KOPT-K1 (cell line): Measurements from ENCODE around the gene ZC3H7B.
"Not testable (repeated sequence)": the region's sequence is repeated elsewhere in the genome, so short reads cannot be mapped to it uniquely, and the experiment has no call there.

ENCODE experiments used
- H3K27ac ChIP-seq: fragments of 200-600 bp; sonication (generic); 2 replicates; pipeline ENCODE4 v1.5.1; 2016; ENCODE audit warnings: antibody characterized with exemption, mild to moderate bottlenecking, low read depth, low read length; ENCODE audit not compliant: poor library complexity, severe bottlenecking
- H3K36me3 ChIP-seq: fragments of 200-600 bp; sonication (generic); 2 replicates; pipeline ENCODE4 v1.5.1; 2017; ENCODE audit warnings: antibody characterized with exemption, mild to moderate bottlenecking, low read length, moderate library complexity; ENCODE audit not compliant: insufficient read depth
- H3K9me3 ChIP-seq: fragments of 200-600 bp; sonication (generic); 2 replicates; pipeline ENCODE4 v1.5.1; 2017; ENCODE audit warnings: antibody characterized with exemption, low read length, mild to moderate bottlenecking; ENCODE audit not compliant: insufficient read depth, poor library complexity, severe bottlenecking

The ZC3H7B gene, protein sequence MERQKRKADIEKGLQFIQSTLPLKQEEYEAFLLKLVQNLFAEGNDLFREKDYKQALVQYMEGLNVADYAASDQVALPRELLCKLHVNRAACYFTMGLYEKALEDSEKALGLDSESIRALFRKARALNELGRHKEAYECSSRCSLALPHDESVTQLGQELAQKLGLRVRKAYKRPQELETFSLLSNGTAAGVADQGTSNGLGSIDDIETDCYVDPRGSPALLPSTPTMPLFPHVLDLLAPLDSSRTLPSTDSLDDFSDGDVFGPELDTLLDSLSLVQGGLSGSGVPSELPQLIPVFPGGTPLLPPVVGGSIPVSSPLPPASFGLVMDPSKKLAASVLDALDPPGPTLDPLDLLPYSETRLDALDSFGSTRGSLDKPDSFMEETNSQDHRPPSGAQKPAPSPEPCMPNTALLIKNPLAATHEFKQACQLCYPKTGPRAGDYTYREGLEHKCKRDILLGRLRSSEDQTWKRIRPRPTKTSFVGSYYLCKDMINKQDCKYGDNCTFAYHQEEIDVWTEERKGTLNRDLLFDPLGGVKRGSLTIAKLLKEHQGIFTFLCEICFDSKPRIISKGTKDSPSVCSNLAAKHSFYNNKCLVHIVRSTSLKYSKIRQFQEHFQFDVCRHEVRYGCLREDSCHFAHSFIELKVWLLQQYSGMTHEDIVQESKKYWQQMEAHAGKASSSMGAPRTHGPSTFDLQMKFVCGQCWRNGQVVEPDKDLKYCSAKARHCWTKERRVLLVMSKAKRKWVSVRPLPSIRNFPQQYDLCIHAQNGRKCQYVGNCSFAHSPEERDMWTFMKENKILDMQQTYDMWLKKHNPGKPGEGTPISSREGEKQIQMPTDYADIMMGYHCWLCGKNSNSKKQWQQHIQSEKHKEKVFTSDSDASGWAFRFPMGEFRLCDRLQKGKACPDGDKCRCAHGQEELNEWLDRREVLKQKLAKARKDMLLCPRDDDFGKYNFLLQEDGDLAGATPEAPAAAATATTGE

GRCh38 chr22:41301085-41302020, at the start of gene ZC3H7B:
Gene ZC3H7B, plus strand, starts transcription at chr22:41301525. Its CDS starts 19,136 bp downstream, at chr22:41320661.
- peak within 1 kb of the TSS; percentile 93 for H3K27ac ChIP-seq
- H3K36me3 ChIP-seq = peaks cover 18% of the 10 kb centered on the region; the same call in 1 of the 2 replicates
- no peaks in the 10 kb centered on the region for H3K9me3 ChIP-seq

DNA sequence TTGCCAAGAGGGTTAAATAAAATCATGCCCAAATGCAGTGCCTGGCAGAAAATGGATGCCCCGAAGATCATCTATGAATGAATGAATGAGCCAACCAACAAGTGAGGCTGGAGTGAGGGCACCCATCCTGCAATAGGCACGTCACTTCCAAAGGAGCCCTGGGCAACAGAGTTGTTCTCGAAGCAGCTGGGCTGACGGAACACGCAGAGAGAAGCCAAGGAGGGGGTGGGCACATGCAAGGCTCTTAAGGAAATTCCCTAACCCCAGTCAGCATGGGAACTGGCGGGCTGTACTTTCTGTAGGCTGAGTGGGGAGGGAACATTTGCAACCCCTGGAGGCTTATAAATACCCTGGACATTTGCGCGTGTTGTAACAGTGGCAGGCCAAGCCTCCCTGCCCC, 49.0 kb upstream of the ZC3H7B start:
- no peaks in the 10 kb centered on the region for H3K9me3 ChIP-seq
- H3K27ac ChIP-seq = no peak overlapping the region
- peaks cover 99% of the 10 kb centered on the region for H3K36me3 ChIP-seq

DNA sequence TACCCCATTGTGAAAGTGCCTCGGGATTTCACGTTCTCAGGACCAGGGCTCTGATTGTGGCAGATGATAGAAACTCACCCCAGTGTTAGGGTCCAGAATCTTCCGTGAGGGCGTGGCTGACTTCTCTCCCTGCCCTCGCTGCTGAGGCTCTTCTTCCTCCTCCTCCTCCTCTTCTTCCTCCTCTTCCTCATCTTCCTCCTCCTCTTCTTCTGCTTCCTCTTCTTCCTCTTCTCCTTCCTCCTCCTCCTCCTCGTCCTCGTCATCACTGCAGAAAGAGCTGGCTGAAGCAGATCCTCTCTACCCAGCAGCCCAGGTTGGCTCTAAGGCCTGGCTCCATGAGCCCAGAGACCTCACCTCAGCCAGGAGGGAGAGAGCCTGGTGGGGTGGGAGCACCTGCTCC, 47.1 kb upstream of the ZC3H7B start:
- Histone ChIP-seq H3K27ac (no peak overlapping the region), H3K9me3 (no peaks in the 10 kb centered on the region), H3K36me3 (peaks cover 99% of the 10 kb centered on the region)

DNA sequence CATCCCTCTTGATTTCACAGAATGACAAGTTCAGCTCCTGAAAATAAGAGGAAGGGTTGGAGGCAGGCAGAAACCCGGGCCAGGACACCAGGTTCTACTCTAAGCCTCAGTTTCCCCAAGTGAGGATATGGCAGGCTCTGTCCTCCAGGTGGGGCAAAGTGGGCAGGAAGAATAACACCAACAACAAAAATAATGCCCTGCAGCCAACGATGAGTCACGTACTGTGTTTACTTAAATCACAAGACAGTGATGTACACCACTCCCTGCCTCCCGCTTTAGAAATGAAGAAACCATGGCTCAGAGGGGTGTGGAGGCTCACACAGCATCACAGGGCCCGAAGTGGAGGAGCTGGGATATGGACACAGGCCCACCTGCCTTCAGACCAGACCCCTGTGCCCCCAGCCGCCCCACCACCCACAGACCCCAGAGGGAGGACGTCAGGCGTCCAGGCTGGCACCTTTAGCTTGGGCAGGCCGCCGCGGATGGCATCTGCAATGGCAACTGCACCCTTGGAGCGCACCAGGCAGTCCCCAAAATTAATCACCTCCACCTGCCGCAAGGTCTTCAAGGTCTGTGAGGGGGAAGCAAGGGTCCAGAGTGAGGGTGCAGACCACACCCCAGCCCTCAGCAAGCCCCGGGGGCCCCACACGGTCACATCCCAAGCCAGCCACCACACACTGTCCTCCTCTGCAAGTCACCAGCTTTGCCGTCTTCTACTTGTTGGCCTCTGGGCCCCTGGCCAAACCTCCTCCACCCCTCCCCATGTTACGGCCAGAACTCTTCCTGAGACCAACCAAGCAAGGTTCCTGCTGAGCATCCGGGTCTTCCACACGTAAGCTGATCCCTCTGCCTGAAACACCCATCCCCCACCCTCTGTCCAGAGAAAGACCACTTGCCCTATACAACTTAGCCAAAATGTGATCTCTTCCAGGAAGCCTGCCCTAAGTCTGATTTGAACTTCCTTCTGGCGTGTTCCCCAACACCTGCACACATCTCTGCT, 44.8 kb upstream of the ZC3H7B start:
- no peak overlapping the region for H3K27ac ChIP-seq
- H3K36me3 ChIP-seq = peaks cover 99% of the 10 kb centered on the region
- no peaks in the 10 kb centered on the region for H3K9me3 ChIP-seq

- no peaks in the 10 kb centered on the region for H3K9me3 ChIP-seq
- peaks cover 100% of the 10 kb centered on the region for H3K36me3 ChIP-seq
- no peak overlapping the region for H3K27ac ChIP-seq
Observed at GRCh38 chr22:41257696-41258095, 43.6 kb upstream of the ZC3H7B start.

DNA sequence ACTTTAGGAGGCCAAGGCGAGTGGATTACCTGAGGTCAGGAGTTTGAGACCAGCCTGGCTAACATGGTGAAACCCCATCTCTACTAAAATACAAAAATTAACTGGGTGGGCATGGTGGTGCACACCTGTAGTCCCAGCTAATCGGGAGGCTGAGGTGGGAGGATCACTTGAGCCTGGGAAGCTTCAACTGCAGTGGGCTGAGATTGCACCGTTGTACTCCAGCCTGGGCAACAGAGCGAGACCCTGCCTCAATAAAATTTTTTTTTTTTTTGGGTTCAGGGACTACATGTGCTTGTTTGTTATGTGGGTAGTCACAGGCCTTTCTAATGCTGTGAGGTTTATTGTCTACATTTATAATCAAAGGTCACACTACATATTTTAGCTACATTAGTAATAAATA, 41.6 kb upstream of the ZC3H7B start:
- not testable (repeated sequence) for H3K27ac ChIP-seq, H3K9me3 ChIP-seq
- H3K36me3 ChIP-seq = peaks cover 100% of the 10 kb centered on the region

DNA sequence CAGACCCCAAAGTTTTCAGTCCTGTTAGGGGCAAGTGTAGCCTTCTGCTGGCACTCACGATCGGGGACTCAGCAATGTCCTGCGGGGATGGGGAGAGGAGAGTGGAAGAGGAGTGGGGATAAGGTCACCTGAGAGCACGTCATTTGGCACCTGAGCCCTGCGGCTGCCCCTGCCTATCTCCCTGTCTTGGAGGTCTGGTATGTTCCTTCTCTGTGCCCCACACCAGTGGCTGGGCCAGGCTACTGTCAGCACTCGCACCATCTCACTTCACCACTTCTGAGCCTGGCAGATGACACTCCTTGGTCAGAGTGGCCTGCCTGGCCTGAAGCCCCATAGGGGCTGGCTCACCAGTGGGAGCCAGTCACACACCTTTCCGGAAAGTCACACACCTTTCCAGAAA, 40.5 kb upstream of the ZC3H7B start:
- H3K27ac ChIP-seq = no peak overlapping the region
- H3K36me3 ChIP-seq = peaks cover 100% of the 10 kb centered on the region
- no peaks in the 10 kb centered on the region for H3K9me3 ChIP-seq

DNA sequence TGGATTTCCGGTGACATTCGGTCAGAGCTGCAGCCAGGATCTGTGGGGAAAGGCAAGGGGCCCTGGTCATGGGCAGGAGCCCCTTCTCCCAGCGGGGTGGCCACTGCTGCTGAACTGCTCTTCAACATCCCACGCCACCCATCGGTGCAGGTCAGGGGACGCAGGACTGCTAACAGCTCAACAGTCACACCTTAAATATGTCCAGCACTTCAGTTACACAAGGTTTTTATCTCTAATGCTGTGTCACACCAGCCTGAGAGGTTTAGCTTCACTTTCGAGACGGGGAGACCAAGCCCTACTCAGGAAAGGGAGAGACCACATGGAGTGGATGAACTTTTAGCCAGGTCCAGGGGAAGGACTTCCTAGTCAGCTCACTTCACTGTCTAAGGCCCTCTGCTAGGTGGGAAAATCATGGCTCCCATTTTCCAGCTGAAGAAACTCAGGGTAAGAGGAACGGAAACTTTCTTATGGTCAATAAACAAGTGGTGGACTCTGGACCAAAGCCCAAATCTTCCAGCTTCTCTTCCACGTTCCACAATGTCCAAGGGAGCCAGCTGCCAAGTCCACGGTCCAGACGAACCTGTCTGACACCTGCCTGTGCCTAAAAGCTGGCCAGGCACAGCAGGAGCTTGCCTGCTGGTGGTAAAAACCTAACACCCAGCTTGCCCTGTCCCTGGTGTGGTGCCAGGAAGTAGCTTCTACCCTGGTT, 39.6 kb upstream of the ZC3H7B start:
- H3K36me3 ChIP-seq = peaks cover 100% of the 10 kb centered on the region
- no peaks in the 10 kb centered on the region for H3K9me3 ChIP-seq
- H3K27ac ChIP-seq = no peak overlapping the region

- Histone ChIP-seq H3K9me3 (no peaks in the 10 kb centered on the region), H3K36me3 (peaks cover 100% of the 10 kb centered on the region), H3K27ac (no peak overlapping the region)
Observed at GRCh38 chr22:41262250-41262765, 39.0 kb upstream of the ZC3H7B start.

- H3K27ac ChIP-seq = no peak overlapping the region
- H3K9me3 ChIP-seq = no peaks in the 10 kb centered on the region
- peaks cover 100% of the 10 kb centered on the region for H3K36me3 ChIP-seq
Observed at GRCh38 chr22:41263704-41264103, 37.6 kb upstream of the ZC3H7B start.

GRCh38 chr22:41264408-41264941, 36.9 kb upstream of the ZC3H7B start:
- Histone ChIP-seq H3K36me3 (peaks cover 100% of the 10 kb centered on the region), H3K27ac (no peak overlapping the region), H3K9me3 (no peaks in the 10 kb centered on the region)

DNA sequence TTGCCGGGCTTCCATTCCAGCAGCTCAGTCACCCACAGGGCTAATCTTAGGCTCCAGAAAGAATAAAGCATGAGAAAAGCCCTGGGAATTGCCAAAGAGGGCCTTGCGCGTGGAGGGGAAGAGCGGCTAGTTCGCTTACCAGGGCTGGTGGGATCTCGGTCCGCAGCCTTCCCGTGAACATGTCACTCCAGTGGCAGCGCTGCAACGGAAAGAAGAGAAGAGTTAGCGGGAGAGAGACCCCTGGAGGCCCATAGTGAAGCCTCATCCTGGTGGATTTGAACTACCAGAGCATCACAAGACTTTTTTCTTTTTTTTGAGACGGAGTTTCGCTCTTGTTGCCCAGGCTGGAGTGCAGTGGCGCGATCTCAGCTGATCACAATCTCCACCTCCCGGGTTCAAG, 33.4 kb upstream of the ZC3H7B start:
- no peaks in the 10 kb centered on the region for H3K9me3 ChIP-seq
- H3K36me3 ChIP-seq = peaks cover 99% of the 10 kb centered on the region
- no peak overlapping the region for H3K27ac ChIP-seq

DNA sequence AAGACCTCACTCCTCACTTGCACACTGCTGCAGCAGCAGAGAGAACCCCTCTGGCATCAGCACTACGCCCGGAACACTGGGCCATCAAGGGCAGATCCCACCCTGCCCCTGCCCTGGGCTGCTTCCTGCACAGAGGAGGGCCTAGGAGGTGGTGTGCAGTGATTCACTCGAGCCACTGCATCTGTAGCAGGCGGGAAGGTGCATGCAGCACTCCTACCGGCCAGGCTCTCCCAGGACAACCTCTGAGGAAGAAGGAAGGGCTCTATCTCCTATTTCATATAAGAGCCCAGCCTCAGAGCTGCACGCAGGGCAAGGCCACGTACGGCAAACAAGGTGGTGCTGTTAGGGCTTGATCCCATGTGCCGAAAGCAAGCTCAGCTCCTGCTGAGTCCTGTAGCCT, 29.5 kb upstream of the ZC3H7B start:
- peaks cover 98% of the 10 kb centered on the region for H3K36me3 ChIP-seq
- H3K27ac ChIP-seq = no peak overlapping the region
- no peaks in the 10 kb centered on the region for H3K9me3 ChIP-seq
